Body of pancreas (tissue), 4 donors: ENCODE measurements around the gene LCMT1. TPM values are rescaled to one million over a fixed set of nuclear protein-coding genes. Genes with fewer than 3 reads are reported as not detected.

Source experiments
- ATAC-seq: fragments of 150-250 bp; one replicate; pipeline ENCODE4 v1.9.1; 2016
- DNase-seq, 4 donors: peaks; one replicate each; pipeline ENCODE4 v3.0.0-alpha.2; 2019
- H3K27ac ChIP-seq, 4 donors: fragments of 200-600 bp; sonication (generic); 1 replicate in 3 of 4; 2 replicates in 1 of 4; pipeline versions ENCODE4 v1.5.1 to v1.6.1; 2016 to 2019; ENCODE audit warnings: mild to moderate bottlenecking in 1 of 4, mixed read lengths in 1 of 4, moderate library complexity in 1 of 4
- H3K27me3 ChIP-seq, 2 donors: fragments of 200-600 bp; sonication (generic); one replicate each; pipeline ENCODE4 v1.6.0; 2016; ENCODE audit warnings: mild to moderate bottlenecking in 1 of 2
- H3K36me3 ChIP-seq, 2 donors: fragments of 200-600 bp; sonication (generic); replicated peaks in 1 of 2; 2 replicates each; pipeline ENCODE4 v1.5.1; 2016; ENCODE audit warnings: low read depth in 2 of 2; ENCODE audit not compliant: insufficient read depth in 1 of 2
- H3K4me1 ChIP-seq: fragments of 200-600 bp; sonication (generic); one replicate; pipeline ENCODE4 v1.6.0; 2016
- H3K4me3 ChIP-seq, 2 donors: fragments of 200-600 bp; sonication (generic); 1 replicate in 1 of 2; 2 replicates in 1 of 2; pipeline ENCODE4 v1.5.1; 2016 to 2019
- H3K9me3 ChIP-seq, 3 donors: fragments of 200-600 bp; sonication (generic); 1 replicate in 2 of 3; 2 replicates in 1 of 3; pipeline ENCODE4 v1.5.1; 2016
- CTCF ChIP-seq, 7 experiments: fragments of 450-650 bp in 4 of 7; fragments of 200-600 bp in 3 of 7; sonication (generic) in 3 of 7; IDR thresholded peaks; one replicate each; pipeline ENCODE4 v1.5.1; 2016 to 2019; ENCODE audit warnings: antibody characterized with exemption in 7 of 7
- POLR2A ChIP-seq, 3 donors: fragments of 450-650 bp; IDR thresholded peaks; one replicate each; pipeline ENCODE4 v1.6.1; 2016; ENCODE audit warnings: antibody characterized with exemption in 3 of 3, mild to moderate bottlenecking in 2 of 3
- WGBS, 2 donors: methylation state at CpG; one replicate each; pipeline ENCODE4 v1.1.5; 2017; 5-methylcytosine and 5-hydroxymethylcytosine counted together
- intact Hi-C: fragments of 100-400 bp; cut with DNase I; formaldehyde crosslinking; loops from one replicate; pipeline ENCODE4 v1.15.1; 2023
- total RNA-seq, 2 donors: library from RNA; depleted of rRNA; stranded (reverse); fragments of >200 nt; gene quantifications; one replicate each; pipeline ENCODE4 v1.1.0, GENCODE V29; 2016

Gene LCMT1
- total RNA-seq, 2 donors from 2014 or later, result 23.4 to 30.6 TPM

DNA sequence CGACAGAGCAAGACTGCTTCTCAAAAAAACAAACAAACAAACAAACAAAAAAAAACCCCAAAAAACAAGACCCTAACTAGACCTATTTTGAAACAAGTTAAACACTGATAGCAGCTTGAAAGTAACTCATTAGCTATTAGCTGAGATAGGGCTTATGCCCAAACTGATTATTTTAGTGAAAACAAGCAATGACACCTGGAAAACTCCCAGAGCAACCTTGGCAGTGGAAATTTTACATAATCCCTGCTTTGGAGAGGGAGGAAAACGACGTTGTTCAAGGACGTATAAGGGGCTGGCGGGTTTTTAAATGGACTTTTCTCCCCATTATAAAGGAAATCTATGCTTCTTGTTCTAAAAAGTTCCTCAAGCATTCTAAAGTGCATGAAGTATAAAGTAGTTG is 59.8 kb downstream of the LCMT1 start:
- H3K4me1 ChIP-seq, result peaks cover 37% of the 10 kb centered on the region
- no peak overlapping the region for H3K4me3 ChIP-seq
- 26 to 31% methylated on average over 5 of the region's 5 CpGs for WGBS, 2 donors
- H3K9me3 ChIP-seq, result no peaks in the 10 kb centered on the region
- no peak for TF ChIP-seq CTCF (IDR thresholded peaks at IDR 0.05)
- TF ChIP-seq POLR2A (IDR thresholded peaks at IDR 0.05), result peak in 1 of 3 donors; percentile 9
- DNase-seq, result peak; percentile 61 to 79 (median 70)
- H3K27ac ChIP-seq, result peak overlapping the region; percentile 36 to 83 (median 74)
- intact Hi-C loops, result no loop called here
- H3K36me3 ChIP-seq, result peaks cover 0 to 7% of the 10 kb centered on the region in 2 donors
- no peaks in the 10 kb centered on the region for H3K27me3 ChIP-seq
- ATAC-seq, result peak; percentile 86

DNA sequence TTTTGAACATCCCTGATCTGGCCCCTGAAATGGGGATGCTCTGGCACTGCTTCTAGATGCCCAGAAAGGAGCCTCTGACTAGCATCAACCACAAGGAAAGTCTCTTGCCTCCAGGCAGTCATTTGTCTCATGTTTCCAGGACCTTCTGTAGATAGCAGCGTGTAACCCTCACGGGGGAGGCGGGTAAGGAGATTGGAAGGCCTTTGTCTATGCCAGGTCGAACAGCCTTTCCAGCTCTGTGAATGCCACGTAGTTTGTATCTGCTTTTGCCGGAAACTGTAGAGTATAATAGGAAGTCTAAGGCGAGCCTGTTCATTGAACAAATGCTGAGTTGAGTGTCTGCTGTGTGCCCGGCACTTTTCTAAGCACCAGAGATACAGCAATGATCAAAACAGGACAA is 61.3 kb downstream of the LCMT1 start:
- peaks cover 0 to 7% of the 10 kb centered on the region in 2 donors for H3K36me3 ChIP-seq
- peak; percentile 62 for ATAC-seq
- WGBS, 2 donors, result 27 to 33% methylated on average over 5 to 8 of the region's 8 CpGs

DNA sequence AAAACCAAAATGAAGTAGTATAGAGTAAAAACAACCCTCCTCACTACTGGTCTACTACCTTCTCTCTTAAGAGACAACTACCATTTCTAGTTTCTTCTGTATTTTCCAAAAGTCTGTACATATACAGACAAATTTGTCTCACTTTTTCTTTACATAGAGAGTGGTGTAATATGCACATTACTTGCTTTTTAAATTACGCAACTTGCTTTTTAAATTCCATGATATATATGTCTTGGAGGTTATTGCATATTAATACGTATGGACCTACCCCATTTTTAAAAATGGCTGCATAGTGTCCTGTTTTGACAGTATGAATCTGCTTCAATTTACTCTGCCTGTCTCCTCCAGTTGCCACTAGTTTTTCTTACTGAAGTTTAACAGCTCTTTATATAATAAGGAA is 62.7 kb downstream of the LCMT1 start:
- H3K9me3 ChIP-seq, result no peaks in the 10 kb centered on the region
- no peak overlapping the region for H3K4me3 ChIP-seq
- H3K27ac ChIP-seq, result no peak overlapping the region
- intact Hi-C loops, result no loop called here
- TF ChIP-seq POLR2A (IDR thresholded peaks at IDR 0.05) (no peak), CTCF (IDR thresholded peaks at IDR 0.05) (no peak)
- 93 to 95% methylated on average over 2 of the region's 2 CpGs for WGBS, 2 donors
- ATAC-seq, result no peak
- DNase-seq, result no peak
- peaks cover 0 to 4% of the 10 kb centered on the region in 2 donors for H3K36me3 ChIP-seq
- peaks cover 65% of the 10 kb centered on the region for H3K4me1 ChIP-seq
- no peaks in the 10 kb centered on the region for H3K27me3 ChIP-seq

More for the DNA sequence above, 61.3 kb downstream of the LCMT1 start:
- intact Hi-C loops, result no loop called here
- H3K4me3 ChIP-seq, result no peak overlapping the region
- peaks cover 51% of the 10 kb centered on the region for H3K4me1 ChIP-seq
- TF ChIP-seq CTCF (IDR thresholded peaks at IDR 0.05) (no peak), POLR2A (IDR thresholded peaks at IDR 0.05) (peak in 2 of 3 donors; percentile 28 to 47)
- peak; percentile 46 to 66 (median 57) for DNase-seq
- no peaks in the 10 kb centered on the region for H3K27me3 ChIP-seq
- no peaks in the 10 kb centered on the region for H3K9me3 ChIP-seq
- H3K27ac ChIP-seq, result peak overlapping the region; percentile 39 to 83 (median 74)

DNA sequence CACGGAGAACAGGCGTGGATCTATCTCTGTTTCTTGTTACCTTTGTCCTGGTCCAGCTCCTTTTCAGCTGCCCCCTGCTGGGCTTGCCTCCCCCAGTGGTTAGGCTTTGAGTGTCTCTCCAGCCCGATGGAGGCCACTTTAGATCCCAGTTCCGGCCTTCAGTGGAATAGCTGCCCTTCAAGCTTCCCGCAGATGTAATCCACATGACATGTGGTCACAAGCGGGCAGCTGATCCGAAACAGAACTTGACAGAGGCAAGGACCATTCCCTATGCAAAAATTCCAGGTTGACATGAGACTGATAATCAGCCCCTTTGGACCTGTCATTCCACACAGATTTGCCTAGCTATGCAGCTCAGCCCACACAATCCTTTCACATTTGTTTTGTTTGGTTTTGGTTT is 64.6 kb downstream of the LCMT1 start:
- intact Hi-C loops, result no loop called here
- H3K4me3 ChIP-seq, result no peak overlapping the region
- peak overlapping the region in 1 of 4 donors; percentile 26 for H3K27ac ChIP-seq
- peak in 1 of 4 donors; percentile 14 for DNase-seq
- no peaks in the 10 kb centered on the region for H3K27me3 ChIP-seq
- WGBS, 2 donors, result 65 to 79% methylated on average over 5 to 7 of the region's 7 CpGs
- H3K4me1 ChIP-seq, result peaks cover 57% of the 10 kb centered on the region
- no peaks in the 10 kb centered on the region for H3K9me3 ChIP-seq
- ATAC-seq, result no peak
- TF ChIP-seq CTCF (IDR thresholded peaks at IDR 0.05) (no peak), POLR2A (IDR thresholded peaks at IDR 0.05) (no peak)
- no peaks in the 10 kb centered on the region for H3K36me3 ChIP-seq

DNA sequence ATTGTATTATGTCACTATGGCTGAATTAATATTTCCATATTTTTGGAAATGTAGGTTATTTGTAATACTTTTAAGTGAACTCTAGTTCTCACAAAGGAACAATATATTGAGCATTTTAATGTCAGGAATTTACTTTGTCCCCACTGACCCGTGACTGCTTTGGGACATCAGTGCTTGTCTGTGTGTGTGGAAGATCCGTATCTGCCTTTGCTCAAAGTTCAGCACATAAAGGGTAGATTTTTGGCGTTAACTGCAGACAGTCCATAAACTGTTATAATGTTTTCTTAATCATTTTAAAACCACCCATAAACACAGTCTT is 65.9 kb downstream of the LCMT1 start:
- Histone ChIP-seq H3K4me1 (peaks cover 44% of the 10 kb centered on the region), H3K27me3 (no peaks in the 10 kb centered on the region), H3K4me3 (no peak overlapping the region), H3K9me3 (no peaks in the 10 kb centered on the region), H3K27ac (peak overlapping the region; percentile 5 to 71 (median 62)), H3K36me3 (no peaks in the 10 kb centered on the region)
- WGBS, 2 donors, result 45 to 51% methylated on average over 3 of the region's 3 CpGs
- no peak for DNase-seq
- TF ChIP-seq POLR2A (IDR thresholded peaks at IDR 0.05), result no peak
- TF ChIP-seq CTCF (IDR thresholded peaks at IDR 0.05), result no peak
- intact Hi-C loops, result no loop called here
- no peak for ATAC-seq
